GM13977 (cell line): ENCODE data around the gene TTLL13.
"Not testable (repeated sequence)": the region's sequence is repeated elsewhere in the genome, so short reads cannot be mapped to it uniquely, and the experiment has no call there.

Experiments
- DNase-seq: peaks from one replicate; pipeline ENCODE4 v3.0.0; 2012; ENCODE audit warnings: low spot score
- CTCF ChIP-seq: IDR thresholded peaks from 2 replicates; pipeline ENCODE4 v1.5.1; 2012; ENCODE audit warnings: mild to moderate bottlenecking, control low read depth; ENCODE audit not compliant: insufficient read depth; ENCODE audit errors: extremely low read depth, missing control alignments
- in situ Hi-C: fragments of 300-500 bp; cut with MboI; formaldehyde crosslinking; loops from one replicate; pipeline ENCODE4 v1.12.0; 2022; ENCODE audit warnings: low sequenced_read_pairs, low pct_unique_long_range_greater_than_20kb, mixed read lengths, inconsistent platforms; ENCODE audit not compliant: unreplicated experiment

TTLL13 gene

DNA sequence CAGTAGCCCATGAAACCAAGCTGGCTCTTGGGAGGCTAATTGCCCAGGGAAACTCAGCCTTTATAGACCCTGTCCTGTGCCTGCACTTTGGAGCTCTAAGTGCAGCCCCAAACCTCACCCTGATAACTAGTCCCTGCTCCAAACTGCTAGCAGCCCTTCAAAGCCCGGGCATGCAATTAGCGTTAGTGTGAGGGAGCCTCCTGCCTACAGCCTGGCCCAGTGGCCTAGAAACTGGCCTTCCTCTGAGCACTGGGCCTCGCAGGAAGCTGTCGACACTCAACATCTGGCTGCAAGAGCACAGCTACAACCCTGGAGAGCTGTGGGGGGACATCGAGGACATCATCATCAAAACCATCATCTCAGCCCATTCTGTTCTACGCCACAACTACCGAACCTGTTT is 8.4 kb downstream of the TTLL13 start:
- in situ Hi-C loops: no loop called here
- no peak for TF ChIP-seq CTCF
- no peak for DNase-seq

- in situ Hi-C loops: no loop called here
- TF ChIP-seq CTCF: no peak
- DNase-seq: peak; percentile 45
Observed at GRCh38 chr15:90259524-90259923, 10.2 kb downstream of the TTLL13 start.

DNA sequence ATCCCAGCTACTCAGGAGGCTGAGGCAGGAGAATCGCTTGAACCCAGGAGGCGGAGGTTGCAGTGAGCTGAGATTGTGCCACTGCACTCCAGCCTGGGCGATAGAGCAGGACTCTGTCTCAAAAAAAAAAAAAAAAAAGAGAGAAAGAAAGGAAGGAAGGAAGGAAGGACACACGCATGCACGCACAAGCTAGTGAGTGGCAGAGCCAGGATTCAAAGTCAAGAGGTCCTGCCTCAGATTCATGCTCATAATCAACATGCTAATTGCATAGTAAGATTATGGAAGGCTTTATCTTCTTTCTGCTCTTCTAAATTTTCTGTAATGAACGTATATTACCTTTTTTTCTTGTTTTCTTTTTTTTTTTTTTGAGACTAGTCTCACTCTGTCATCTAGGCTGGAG is 11.4 kb downstream of the TTLL13 start:
- DNase-seq, in situ Hi-C loops: not testable (repeated sequence)

GRCh38 chr15:90261811-90262210 is 12.5 kb downstream of the TTLL13 start:
- in situ Hi-C loops: no loop called here
- DNase-seq: no peak
- no peak for TF ChIP-seq CTCF

- in situ Hi-C loops: no loop called here
- TF ChIP-seq CTCF: no peak
- no peak for DNase-seq
Observed at GRCh38 chr15:90262426-90262825, 13.1 kb downstream of the TTLL13 start.

GRCh38 chr15:90264671-90265070 is 15.3 kb downstream of the TTLL13 start:
- in situ Hi-C loops: no loop called here
- DNase-seq: no peak
- TF ChIP-seq CTCF: no peak

GRCh38 chr15:90265271-90266060 is 16.1 kb downstream of the TTLL13 start, which contains the start of gene NGRN:
NGRN (plus strand) TSS chr15:90265672; CDS start chr15:90265713, 41 bp downstream.
- peak; percentile 90 for DNase-seq
- TF ChIP-seq CTCF: no peak
- in situ Hi-C loops: no loop called here
